WERI-Rb-1 (cell line): ENCODE data around the gene PLEKHG3.

ENCODE experiments used
- DNase-seq: peaks from one replicate; pipeline ENCODE4 v3.0.0-alpha.2; 2020
- H3K27ac ChIP-seq: fragments of 250-450 bp; sonication (Bioruptor Pico); 2 replicates; pipeline ENCODE4 v1.5.1; 2020; ENCODE audit warnings: mild to moderate bottlenecking, moderate library complexity
- H3K27me3 ChIP-seq: fragments of 250-450 bp; sonication (Bioruptor Pico); 2 replicates; pipeline ENCODE4 v1.5.1; 2021; ENCODE audit warnings: mild to moderate bottlenecking, low read depth, moderate library complexity; ENCODE audit not compliant: insufficient read depth, severe bottlenecking
- H3K36me3 ChIP-seq: fragments of 250-450 bp; sonication (Bioruptor Pico); 2 replicates; pipeline ENCODE4 v1.5.1; 2020; ENCODE audit warnings: mild to moderate bottlenecking, moderate library complexity
- H3K4me3 ChIP-seq: 2 replicates; pipeline ENCODE4 v1.5.1; 2011; ENCODE audit warnings: low read depth, mild to moderate bottlenecking, control low read depth, low read length
- H3K9me3 ChIP-seq: fragments of 250-450 bp; sonication (Bioruptor Pico); 2 replicates; pipeline ENCODE4 v1.5.1; 2021; ENCODE audit warnings: mild to moderate bottlenecking, moderate library complexity; ENCODE audit not compliant: severe bottlenecking
- TF ChIP-seq, protein P1 (sequence below): IDR thresholded peaks from 2 replicates; pipeline ENCODE4 v1.5.1; 2011; ENCODE audit warnings: low read depth, mild to moderate bottlenecking, control low read depth, inconsistent platforms, low read length

The PLEKHG3 gene

DNA sequence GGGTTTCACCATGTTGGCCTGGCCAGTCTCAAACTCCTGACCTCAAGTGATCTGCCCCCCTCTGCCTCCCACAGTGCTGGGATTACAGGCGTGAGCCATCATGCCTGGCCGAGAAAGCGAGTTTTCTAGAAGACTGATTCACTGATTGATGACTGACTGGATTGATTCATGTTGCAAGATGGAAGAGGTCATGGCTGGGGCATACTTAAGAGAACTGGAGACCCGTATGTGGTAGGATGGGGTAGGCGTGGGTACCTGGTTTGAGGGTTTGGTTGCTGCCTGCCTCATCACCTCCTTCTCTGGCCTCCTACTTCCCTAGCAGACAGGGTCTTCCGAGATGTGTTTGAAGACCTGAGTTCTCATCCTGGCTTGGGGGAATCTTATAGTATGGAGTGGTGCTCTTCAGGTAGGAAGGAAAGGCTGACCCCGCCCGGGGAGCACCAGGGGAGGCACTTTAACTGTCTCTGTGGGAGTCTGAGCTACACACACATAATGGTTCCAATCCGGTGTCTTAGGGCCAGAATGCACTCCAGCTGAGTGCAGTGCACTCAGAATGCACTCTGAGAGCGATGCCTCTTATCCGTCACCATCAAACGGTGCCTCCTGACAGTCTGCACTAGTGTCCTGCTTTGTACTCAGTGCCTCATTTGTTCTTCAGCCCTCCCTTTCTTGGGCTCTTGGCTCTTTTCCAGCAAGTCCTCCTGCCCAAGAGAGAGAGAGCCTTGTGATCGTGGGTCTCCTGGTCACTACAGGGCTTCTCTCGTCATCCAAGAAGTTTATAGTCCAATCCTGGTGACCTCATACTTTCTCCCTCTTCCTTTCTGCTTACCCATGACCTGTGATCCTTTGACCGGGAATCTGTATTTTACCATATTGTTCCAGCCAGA lies 19.7 kb downstream of the PLEKHG3 start:
- Histone ChIP-seq H3K36me3 (peaks cover 12% of the 10 kb centered on the region), H3K27ac (no peak overlapping the region), H3K4me3 (no peak overlapping the region), H3K27me3 (no peaks in the 10 kb centered on the region), H3K9me3 (peaks cover 5% of the 10 kb centered on the region)
- TF ChIP-seq, protein P1, sequence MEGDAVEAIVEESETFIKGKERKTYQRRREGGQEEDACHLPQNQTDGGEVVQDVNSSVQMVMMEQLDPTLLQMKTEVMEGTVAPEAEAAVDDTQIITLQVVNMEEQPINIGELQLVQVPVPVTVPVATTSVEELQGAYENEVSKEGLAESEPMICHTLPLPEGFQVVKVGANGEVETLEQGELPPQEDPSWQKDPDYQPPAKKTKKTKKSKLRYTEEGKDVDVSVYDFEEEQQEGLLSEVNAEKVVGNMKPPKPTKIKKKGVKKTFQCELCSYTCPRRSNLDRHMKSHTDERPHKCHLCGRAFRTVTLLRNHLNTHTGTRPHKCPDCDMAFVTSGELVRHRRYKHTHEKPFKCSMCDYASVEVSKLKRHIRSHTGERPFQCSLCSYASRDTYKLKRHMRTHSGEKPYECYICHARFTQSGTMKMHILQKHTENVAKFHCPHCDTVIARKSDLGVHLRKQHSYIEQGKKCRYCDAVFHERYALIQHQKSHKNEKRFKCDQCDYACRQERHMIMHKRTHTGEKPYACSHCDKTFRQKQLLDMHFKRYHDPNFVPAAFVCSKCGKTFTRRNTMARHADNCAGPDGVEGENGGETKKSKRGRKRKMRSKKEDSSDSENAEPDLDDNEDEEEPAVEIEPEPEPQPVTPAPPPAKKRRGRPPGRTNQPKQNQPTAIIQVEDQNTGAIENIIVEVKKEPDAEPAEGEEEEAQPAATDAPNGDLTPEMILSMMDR: no peak
- DNase-seq: no peak

- Histone ChIP-seq H3K9me3 (peaks cover 5% of the 10 kb centered on the region), H3K27ac (no peak overlapping the region), H3K27me3 (no peaks in the 10 kb centered on the region), H3K36me3 (peaks cover 12% of the 10 kb centered on the region), H3K4me3 (no peak overlapping the region)
- TF ChIP-seq, protein P1: no peak
- DNase-seq: no peak
Observed at GRCh38 chr14:64724578-64724930, 20.3 kb downstream of the PLEKHG3 start.

DNA sequence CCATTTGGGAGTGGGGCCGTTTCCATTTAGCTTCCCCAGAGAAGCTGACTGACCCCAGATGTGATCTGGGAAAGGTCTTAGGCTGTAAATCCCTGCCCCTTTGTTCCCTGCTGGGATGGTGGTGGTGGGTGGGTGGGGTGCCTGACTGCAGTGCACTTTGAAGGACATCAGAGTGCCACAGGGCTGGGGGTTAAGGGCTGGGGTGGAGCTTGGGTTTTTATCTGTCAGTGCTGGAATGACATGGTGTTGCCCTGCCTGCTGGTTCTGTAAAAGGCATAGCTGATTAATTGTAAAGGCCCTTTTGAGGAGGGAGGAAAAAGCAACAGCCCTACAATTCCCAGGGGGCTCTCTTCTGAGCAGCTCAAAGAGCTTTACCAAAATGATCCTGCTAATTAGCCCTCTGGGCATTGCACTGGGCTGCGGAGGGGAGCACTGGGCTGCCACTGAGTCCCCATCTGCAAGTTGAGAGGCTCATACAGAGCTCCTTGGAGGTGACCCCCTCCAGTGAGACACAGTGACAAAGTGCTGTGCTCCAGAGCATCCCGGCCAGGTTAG lies 21.1 kb downstream of the PLEKHG3 start:
- Histone ChIP-seq H3K27me3 (no peaks in the 10 kb centered on the region), H3K9me3 (peaks cover 5% of the 10 kb centered on the region), H3K27ac (no peak overlapping the region), H3K4me3 (no peak overlapping the region), H3K36me3 (peaks cover 12% of the 10 kb centered on the region)
- TF ChIP-seq, protein P1: no peak
- DNase-seq: no peak

- TF ChIP-seq, protein P1: no peak
- Histone ChIP-seq H3K4me3 (no peak overlapping the region), H3K27me3 (no peaks in the 10 kb centered on the region), H3K36me3 (peaks cover 12% of the 10 kb centered on the region), H3K27ac (no peak overlapping the region), H3K9me3 (no peaks in the 10 kb centered on the region)
- DNase-seq: no peak
Observed at GRCh38 chr14:64725879-64726584, 21.8 kb downstream of the PLEKHG3 start.

- Histone ChIP-seq H3K4me3 (no peak overlapping the region), H3K36me3 (peaks cover 12% of the 10 kb centered on the region), H3K9me3 (no peaks in the 10 kb centered on the region), H3K27ac (no peak overlapping the region), H3K27me3 (no peaks in the 10 kb centered on the region)
- peak; percentile 80 for DNase-seq
- TF ChIP-seq, protein P1: no peak
Observed at GRCh38 chr14:64726585-64726890, 22.3 kb downstream of the PLEKHG3 start.
